Parathyroid adenoma (tissue), 2 donors: Measurements from ENCODE around the gene TTL.
"Not testable (repeated sequence)": the region's sequence is repeated elsewhere in the genome, so short reads cannot be mapped to it uniquely, and the experiment has no call there.

Experiments
- H2AFZ ChIP-seq: fragments of 300-600 bp; sonication (generic); one replicate; pipeline ENCODE4 v1.7.0; 2017; ENCODE audit warnings: antibody characterized with exemption, mild to moderate bottlenecking
- H3K27ac ChIP-seq: fragments of 300-600 bp; sonication (generic); one replicate; pipeline ENCODE4 v1.7.0; 2017
- H3K27me3 ChIP-seq: fragments of 300-600 bp; sonication (generic); one replicate; pipeline ENCODE4 v1.7.0; 2017; ENCODE audit warnings: low read length; ENCODE audit not compliant: control insufficient read depth, insufficient read depth
- H3K36me3 ChIP-seq: fragments of 300-600 bp; sonication (generic); one replicate; pipeline ENCODE4 v1.7.0; 2017; ENCODE audit warnings: low read length; ENCODE audit not compliant: control insufficient read depth, insufficient read depth
- H3K4me1 ChIP-seq: fragments of 300-600 bp; sonication (generic); one replicate; pipeline ENCODE4 v1.7.0; 2017; ENCODE audit warnings: control low read depth
- H3K4me2 ChIP-seq: fragments of 300-600 bp; sonication (generic); one replicate; pipeline ENCODE4 v1.7.0; 2017; ENCODE audit warnings: low read length
- H3K4me3 ChIP-seq: fragments of 300-600 bp; sonication (generic); one replicate; pipeline ENCODE4 v1.7.0; 2017; ENCODE audit warnings: low read depth, low read length
- H3K79me2 ChIP-seq: fragments of 300-600 bp; sonication (generic); one replicate; pipeline ENCODE4 v1.7.0; 2017; ENCODE audit warnings: control low read depth
- H3K9ac ChIP-seq: fragments of 300-600 bp; sonication (generic); one replicate; pipeline ENCODE4 v1.7.0; 2017; ENCODE audit warnings: mild to moderate bottlenecking
- H3K9me3 ChIP-seq: fragments of 300-600 bp; sonication (generic); one replicate; pipeline ENCODE4 v1.7.0; 2017; ENCODE audit warnings: low read length; ENCODE audit not compliant: control insufficient read depth
- TF ChIP-seq, protein P1 (sequence below): fragments of 300-600 bp; sonication (generic); IDR thresholded peaks from one replicate; pipeline ENCODE4 v1.7.0; 2017; ENCODE audit warnings: antibody characterized with exemption, mild to moderate bottlenecking
- donor health status: primary hyperparathyroidism.

Gene TTL

DNA sequence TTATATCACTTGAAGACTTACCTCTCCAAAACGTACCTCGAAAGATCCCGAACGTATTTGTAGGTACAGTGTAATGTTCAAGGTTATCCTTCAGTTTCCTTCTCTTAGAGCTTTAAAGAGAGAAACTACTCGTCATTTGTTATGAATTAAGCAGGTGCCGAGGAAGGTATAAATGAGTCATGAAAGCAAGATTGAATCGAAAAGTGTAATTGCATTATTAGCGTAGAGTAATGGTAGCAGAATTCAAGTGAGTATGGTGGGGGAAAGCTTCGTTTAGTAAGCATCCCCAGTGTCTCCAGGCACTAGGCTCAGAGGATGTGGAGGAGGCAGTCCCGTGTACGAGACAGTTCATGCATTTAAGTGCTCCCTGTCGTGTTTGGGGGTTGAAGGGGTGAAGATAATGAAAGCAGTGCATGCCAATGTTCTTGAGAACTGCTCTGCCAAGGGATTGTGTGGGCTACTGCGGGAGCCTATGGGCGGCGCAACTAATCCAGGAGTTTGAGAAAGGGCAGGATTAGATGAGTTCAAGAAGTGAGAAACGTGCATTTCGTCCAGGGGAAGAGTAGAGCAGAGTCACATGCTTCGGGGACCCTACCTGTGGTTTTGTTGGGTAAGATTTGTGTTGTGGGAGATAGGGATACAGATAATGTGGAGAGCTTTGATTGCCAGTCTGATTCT lies 61.2 kb downstream of the TTL start:
- Histone ChIP-seq H3K27ac (peak overlapping the region; percentile 84), H3K79me2 (peaks cover 17% of the 10 kb centered on the region), H3K9me3 (no peaks in the 10 kb centered on the region), H3K27me3 (no peaks in the 10 kb centered on the region), H2AFZ (peak overlapping the region; percentile 92), H3K4me3 (peak overlapping the region; percentile 78), H3K4me1 (peaks cover 11% of the 10 kb centered on the region), H3K4me2 (peak overlapping the region; percentile 81), H3K9ac (no peak overlapping the region), H3K36me3 (no peaks in the 10 kb centered on the region)
- TF ChIP-seq, protein P1, sequence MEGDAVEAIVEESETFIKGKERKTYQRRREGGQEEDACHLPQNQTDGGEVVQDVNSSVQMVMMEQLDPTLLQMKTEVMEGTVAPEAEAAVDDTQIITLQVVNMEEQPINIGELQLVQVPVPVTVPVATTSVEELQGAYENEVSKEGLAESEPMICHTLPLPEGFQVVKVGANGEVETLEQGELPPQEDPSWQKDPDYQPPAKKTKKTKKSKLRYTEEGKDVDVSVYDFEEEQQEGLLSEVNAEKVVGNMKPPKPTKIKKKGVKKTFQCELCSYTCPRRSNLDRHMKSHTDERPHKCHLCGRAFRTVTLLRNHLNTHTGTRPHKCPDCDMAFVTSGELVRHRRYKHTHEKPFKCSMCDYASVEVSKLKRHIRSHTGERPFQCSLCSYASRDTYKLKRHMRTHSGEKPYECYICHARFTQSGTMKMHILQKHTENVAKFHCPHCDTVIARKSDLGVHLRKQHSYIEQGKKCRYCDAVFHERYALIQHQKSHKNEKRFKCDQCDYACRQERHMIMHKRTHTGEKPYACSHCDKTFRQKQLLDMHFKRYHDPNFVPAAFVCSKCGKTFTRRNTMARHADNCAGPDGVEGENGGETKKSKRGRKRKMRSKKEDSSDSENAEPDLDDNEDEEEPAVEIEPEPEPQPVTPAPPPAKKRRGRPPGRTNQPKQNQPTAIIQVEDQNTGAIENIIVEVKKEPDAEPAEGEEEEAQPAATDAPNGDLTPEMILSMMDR = no peak

DNA sequence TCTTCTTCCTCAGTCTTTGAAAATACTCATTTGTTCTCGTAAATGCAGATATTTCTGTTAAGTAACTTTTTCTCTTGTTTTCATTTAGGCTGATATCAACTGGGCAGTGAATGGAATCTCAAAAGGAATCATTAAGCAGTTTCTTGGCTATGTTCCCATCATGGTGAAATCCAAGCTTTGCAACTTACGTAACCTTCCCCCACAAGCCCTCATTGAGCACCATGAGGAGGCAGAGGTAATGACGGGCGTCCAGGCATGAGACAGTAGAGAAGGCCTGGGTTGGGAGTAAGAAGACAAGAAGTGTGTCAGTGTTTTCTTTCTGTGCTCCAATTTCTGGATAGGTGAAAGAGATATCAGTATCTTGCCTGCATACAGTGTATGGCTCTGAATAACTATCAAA lies 65.4 kb downstream of the TTL start:
- Histone ChIP-seq H3K4me2 (peak overlapping the region; percentile 37), H2AFZ (no peak overlapping the region), H3K4me3 (peak overlapping the region; percentile 17), H3K36me3 (no peaks in the 10 kb centered on the region), H3K4me1 (peaks cover 11% of the 10 kb centered on the region), H3K27ac (peak overlapping the region; percentile 64), H3K9me3 (no peaks in the 10 kb centered on the region), H3K9ac (no peak overlapping the region), H3K79me2 (peaks cover 16% of the 10 kb centered on the region), H3K27me3 (no peaks in the 10 kb centered on the region)
- TF ChIP-seq, protein P1 = no peak

DNA sequence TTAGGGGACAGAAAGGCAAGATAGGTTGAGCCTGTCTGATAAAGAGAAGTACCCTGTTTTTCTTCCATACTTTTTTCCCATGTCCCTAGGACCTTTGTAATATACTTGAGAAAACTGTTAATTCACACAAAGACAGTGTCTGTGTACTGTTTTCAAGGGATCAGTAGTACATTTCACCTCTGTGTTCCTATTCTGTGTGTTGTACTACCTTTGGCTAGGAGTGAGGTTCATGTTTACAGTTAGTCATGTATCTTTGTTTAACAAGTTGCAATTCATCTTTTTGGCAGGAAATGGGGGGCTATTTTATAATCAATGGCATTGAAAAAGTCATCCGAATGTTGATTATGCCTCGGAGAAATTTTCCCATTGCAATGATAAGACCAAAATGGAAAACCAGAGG lies 67.0 kb downstream of the TTL start:
- Histone ChIP-seq H2AFZ (no peak overlapping the region), H3K36me3 (no peaks in the 10 kb centered on the region), H3K27me3 (no peaks in the 10 kb centered on the region), H3K79me2 (peaks cover 2% of the 10 kb centered on the region), H3K9ac (no peak overlapping the region), H3K4me2 (no peak overlapping the region), H3K9me3 (no peaks in the 10 kb centered on the region), H3K4me3 (no peak overlapping the region), H3K27ac (no peak overlapping the region), H3K4me1 (peaks cover 11% of the 10 kb centered on the region)
- TF ChIP-seq, protein P1 = no peak

DNA sequence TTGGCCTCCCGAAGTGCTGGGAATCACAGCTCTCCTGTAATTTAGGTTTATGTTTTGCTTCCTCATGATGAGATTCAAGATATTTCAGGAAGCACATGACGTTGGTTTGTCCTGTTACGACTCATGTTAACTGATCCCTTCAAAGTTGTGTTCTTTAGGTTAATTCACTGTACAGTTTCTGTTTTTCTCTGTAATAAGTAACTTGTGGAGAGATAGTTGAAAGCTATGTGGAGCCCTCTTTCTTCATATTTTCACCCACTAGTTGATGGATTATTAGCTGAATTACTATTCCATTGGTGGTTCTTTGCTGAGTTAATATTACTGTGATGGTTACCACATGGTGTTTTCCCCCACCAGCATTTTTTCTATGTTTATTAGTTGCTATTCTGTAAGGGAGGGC lies 84.1 kb downstream of the TTL start:
- no peak overlapping the region for H3K27ac ChIP-seq
- H3K4me3 ChIP-seq = no peak overlapping the region
- H3K27me3 ChIP-seq = no peaks in the 10 kb centered on the region
- H3K79me2 ChIP-seq = no peaks in the 10 kb centered on the region
- H3K36me3 ChIP-seq = no peaks in the 10 kb centered on the region
- H3K9ac ChIP-seq = no peak overlapping the region
- no peak overlapping the region for H3K4me2 ChIP-seq
- TF ChIP-seq, protein P1 = no peak
- H2AFZ ChIP-seq = no peak overlapping the region
- peaks cover 6% of the 10 kb centered on the region for H3K4me1 ChIP-seq
- H3K9me3 ChIP-seq = no peaks in the 10 kb centered on the region

DNA sequence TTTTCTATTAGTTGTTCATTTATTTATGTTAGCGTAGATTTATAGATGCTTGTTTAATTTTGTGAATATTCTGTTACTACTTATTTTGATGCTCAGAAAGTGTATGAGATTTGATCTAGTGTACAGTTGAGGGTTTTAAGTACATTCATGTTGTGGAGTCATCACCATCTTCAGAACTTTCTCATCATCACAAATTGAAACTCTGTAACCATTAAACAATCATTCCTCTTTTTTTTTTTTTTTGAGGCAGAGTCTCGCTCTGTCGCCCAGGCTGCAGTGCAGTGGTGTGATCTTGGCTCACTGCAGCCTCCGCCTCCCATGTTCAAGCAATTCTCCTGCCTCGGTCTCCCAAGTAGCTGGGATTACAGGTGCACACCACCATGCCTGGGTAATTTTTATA lies 84.6 kb downstream of the TTL start:
- H3K27me3 ChIP-seq, H3K36me3 ChIP-seq, H3K4me2 ChIP-seq, H3K4me1 ChIP-seq, H3K27ac ChIP-seq, H3K9ac ChIP-seq, H3K79me2 ChIP-seq, H3K4me3 ChIP-seq, H2AFZ ChIP-seq, H3K9me3 ChIP-seq: not testable (repeated sequence)
